B cell (primary cell): ENCODE measurements around the gene PNKP. TPM values are rescaled to one million over a fixed set of nuclear protein-coding genes. Genes with fewer than 3 reads are reported as not detected.

Source experiments
- ATAC-seq: fragments of 200-7000 bp; cut with Tn5 transposase; one replicate; pipeline ENCODE4 v1.10.0; 2021; ENCODE audit warnings: low read depth, mild to moderate bottlenecking, moderate number of reproducible peaks, moderate library complexity
- CTCF ChIA-PET: fragments of 350-600 bp; sonication (Branson Sonifier 250); formaldehyde crosslinking; loops from one replicate; lab custom pipeline; 2021; ENCODE audit warnings: antibody characterized with exemption, inconsistent platforms; lab: Charles Lee
- POLR2A ChIA-PET: fragments of 350-600 bp; sonication (Branson Sonifier 250); formaldehyde crosslinking; loops from one replicate; lab custom pipeline; 2021; ENCODE audit warnings: antibody characterized with exemption; lab: Charles Lee
- DNase-seq: peaks from one replicate; pipeline ENCODE4 v3.0.0; 2013
- H2AFZ ChIP-seq: 2 replicates; pipeline ENCODE4 v1.6.1; 2012; ENCODE audit warnings: mild to moderate bottlenecking, low read depth, low read length; ENCODE audit not compliant: insufficient read depth, poor library complexity, severe bottlenecking
- H3K27ac ChIP-seq, 2 donors: 1 replicate in 1 of 2; 2 replicates in 1 of 2; pipeline ENCODE4 v1.5.1; 2012 to 2013; ENCODE audit warnings: low read length in 2 of 2, mild to moderate bottlenecking in 2 of 2, moderate library complexity in 1 of 2
- H3K27me3 ChIP-seq, 4 experiments: fragments of 200-600 bp in 1 of 4; sonication (generic) in 1 of 4; replicated peaks in 1 of 4; 1 replicate in 2 of 4; 2 replicates in 2 of 4; pipeline versions ENCODE4 v1.6.1 to v1.7.0; 2013 to 2016; ENCODE audit warnings: low read length in 3 of 4, mild to moderate bottlenecking in 2 of 4, mixed read lengths in 1 of 4, moderate library complexity in 1 of 4; ENCODE audit not compliant: insufficient read depth in 4 of 4, control insufficient read depth in 3 of 4; ENCODE audit errors: control extremely low read depth in 1 of 4
- H3K36me3 ChIP-seq, 2 experiments: replicated peaks in 1 of 2; 1 replicate in 1 of 2; 2 replicates in 1 of 2; pipeline versions ENCODE4 v1.6.1 to v1.7.1; 2013; ENCODE audit warnings: low read length in 1 of 2; ENCODE audit not compliant: insufficient read depth in 2 of 2, control insufficient read depth in 1 of 2; ENCODE audit errors: control extremely low read depth in 1 of 2, extremely low read depth in 1 of 2
- H3K4me1 ChIP-seq, 2 donors: fragments of 200-600 bp in 1 of 2; sonication (generic) in 1 of 2; 1 replicate in 1 of 2; 2 replicates in 1 of 2; pipeline versions ENCODE4 v1.5.1 to v1.6.1; 2013 to 2017; ENCODE audit warnings: low read length in 2 of 2; ENCODE audit not compliant: control insufficient read depth in 2 of 2, insufficient read depth in 2 of 2
- H3K4me2 ChIP-seq: replicated peaks from 2 replicates; pipeline ENCODE3; 2012; ENCODE audit warnings: mild to moderate bottlenecking, low read depth, low read length; ENCODE audit not compliant: poor library complexity, severe bottlenecking
- H3K4me3 ChIP-seq, 5 experiments: fragments of 200-600 bp in 1 of 5; sonication (generic) in 1 of 5; 1 replicate in 3 of 5; 2 replicates in 2 of 5; pipeline versions ENCODE4 v1.5.1 to v1.7.0; 2011 to 2016; ENCODE audit warnings: low read length in 4 of 5, mild to moderate bottlenecking in 4 of 5, low read depth in 2 of 5, control low read depth in 1 of 5, moderate library complexity in 1 of 5; ENCODE audit not compliant: insufficient read depth in 1 of 5; ENCODE audit errors: control extremely low read depth in 1 of 5, extremely low read depth in 1 of 5
- H3K79me2 ChIP-seq: fragments of 200-600 bp; sonication (generic); one replicate; pipeline ENCODE4 v1.6.0; 2016; ENCODE audit warnings: low read length; ENCODE audit not compliant: control insufficient read depth, insufficient read depth
- H3K9ac ChIP-seq: fragments of 200-600 bp; sonication (generic); 2 replicates; pipeline ENCODE4 v1.6.1; 2017; ENCODE audit warnings: mild to moderate bottlenecking, low read length, moderate library complexity
- H3K9me3 ChIP-seq, 3 donors: one replicate each; pipeline versions ENCODE4 v1.6.1 to v1.7.1; 2013; ENCODE audit warnings: low read length in 2 of 3; ENCODE audit not compliant: control insufficient read depth in 2 of 3, insufficient read depth in 1 of 3; ENCODE audit errors: control extremely low read depth in 1 of 3
- H4K20me1 ChIP-seq: 2 replicates; pipeline ENCODE4 v1.6.0; 2012; ENCODE audit warnings: mild to moderate bottlenecking, low read length; ENCODE audit not compliant: insufficient read depth, control insufficient read depth, poor library complexity, severe bottlenecking
- H3K27ac Mint-ChIP-seq: one replicate; pipeline ENCODE4 v1.8.0; 2021; ENCODE audit warnings: mixed read lengths
- H3K27me3 Mint-ChIP-seq: one replicate; pipeline ENCODE4 v1.8.0; 2021; ENCODE audit warnings: mixed read lengths
- H3K4me1 Mint-ChIP-seq: one replicate; pipeline ENCODE4 v1.8.0; 2021; ENCODE audit warnings: mixed read lengths
- H3K4me3 Mint-ChIP-seq: one replicate; pipeline ENCODE4 v1.8.0; 2021; ENCODE audit warnings: mixed read lengths
- H3K9me3 Mint-ChIP-seq: one replicate; pipeline ENCODE4 v1.8.0; 2022; ENCODE audit warnings: mixed read lengths; ENCODE audit not compliant: insufficient read depth
- CTCF ChIP-seq: fragments of 200-600 bp; IDR thresholded peaks from one replicate; pipeline ENCODE4 v1.8.0; 2022; ENCODE audit warnings: antibody characterized with exemption, mild to moderate bottlenecking
- EZH2 ChIP-seq: IDR thresholded peaks from 2 replicates; pipeline ENCODE4 v1.6.1; 2012; ENCODE audit warnings: borderline replicate concordance, low read depth, mild to moderate bottlenecking, moderate library complexity, low read length; ENCODE audit not compliant: insufficient read depth, poor library complexity, severe bottlenecking
- WGBS: methylation state at CpG from one replicate; pipeline ENCODE4 v1.1.5; 2013; ENCODE audit warnings: missing lambda C conversion rate; ENCODE audit not compliant: insufficient coverage; 5-methylcytosine and 5-hydroxymethylcytosine counted together
- intact Hi-C: fragments of 100-400 bp; cut with micrococcal nuclease; formaldehyde crosslinking; loops from one replicate; pipeline ENCODE4 v1.10.0; 2022
- polyA plus RNA-seq: library from polyadenylated mRNA; depleted of rRNA; stranded (reverse); fragments of >200 nt; gene quantifications from 2 replicates; pipeline ENCODE4 v1.2.3, GENCODE V29; 2012
- total RNA-seq, 2 donors: library from RNA; stranded (reverse); fragments of 120-200 nt in 1 of 2; gene quantifications; 1 replicate in 1 of 2; 2 replicates in 1 of 2; pipeline versions ENCODE4 v1.2.3 to v1.2.4, GENCODE V29; 2013 to 2022

The PNKP gene
- total and polyA plus RNA-seq, 2 donors (not counting 1 experiment from before 2014, with no cell fraction given): 173 to 274 TPM

GRCh38 chr19:49817964-49818648 lies 49.3 kb downstream of the PNKP start, which contains the start of gene MED25:
TSS of gene MED25 (plus strand) at chr19:49818289. CDS start at chr19:49818342, 53 bp downstream.
- H3K79me2 ChIP-seq: peaks cover 46% of the 10 kb centered on the region
- Mint-ChIP-seq H3K4me1 (peaks cover 41% of the 10 kb centered on the region), H3K27me3 (no peaks in the 10 kb centered on the region), H3K4me3 (peak within 1 kb of the TSS; percentile 97), H3K27ac (peak within 1 kb of the TSS; percentile 98), H3K9me3 (no peaks in the 10 kb centered on the region)
- CTCF ChIA-PET: no interaction called here
- under 1% methylated on average over 47 of the region's 57 CpGs for WGBS
- H3K36me3 ChIP-seq: peaks cover under 1 to 12% of the 10 kb centered on the region in 2 experiments
- H3K9ac ChIP-seq: peak within 1 kb of the TSS; percentile 96
- H3K27ac ChIP-seq: peak within 1 kb of the TSS; percentile 89 to 98
- no peaks in the 10 kb centered on the region for H3K27me3 ChIP-seq
- H2AFZ ChIP-seq: peak within 1 kb of the TSS; percentile 84
- POLR2A ChIA-PET: interaction anchor here (0.9 to 2.4 kb wide), 4 partner anchors 25 to 59 kb away, joined by 3 to 9 read pairs (median 6); partner anchors contain the start of gene AKT1S1
- H3K4me1 ChIP-seq: peaks cover 13 to 29% of the 10 kb centered on the region in 2 donors
- intact Hi-C loops: loop anchor here (1.0 to 5.0 kb wide), 7 partner anchors 10 to 701 kb away; partner anchors contain the start of genes C19orf73, PPFIA3 and RRAS
- no peaks in the 10 kb centered on the region for H3K9me3 ChIP-seq
- ATAC-seq: peak; percentile 56
- peaks cover 34% of the 10 kb centered on the region for H4K20me1 ChIP-seq
- peak within 1 kb of the TSS; percentile 69 to 99 (median 94) for H3K4me3 ChIP-seq
- peak; percentile 98 for DNase-seq
- peak within 1 kb of the TSS; percentile 92 for H3K4me2 ChIP-seq
- peak; percentile 44 for TF ChIP-seq CTCF
- TF ChIP-seq EZH2: no peak

- H3K27me3 Mint-ChIP-seq: no peaks in the 10 kb centered on the region
- no peak for DNase-seq
- H3K9me3 Mint-ChIP-seq: no peaks in the 10 kb centered on the region
- no peak for ATAC-seq
- Histone ChIP-seq H3K4me1 (peaks cover 21 to 36% of the 10 kb centered on the region in 2 donors), H4K20me1 (peaks cover 29% of the 10 kb centered on the region), H3K27ac (peak overlapping the region; percentile 89 to 98), H3K79me2 (peaks cover 35% of the 10 kb centered on the region), H3K36me3 (peaks cover 0 to 8% of the 10 kb centered on the region in 2 experiments), H3K4me2 (peak overlapping the region; percentile 92), H3K9me3 (no peaks in the 10 kb centered on the region), H3K4me3 (no peak overlapping the region), H3K27me3 (no peaks in the 10 kb centered on the region), H2AFZ (no peak overlapping the region), H3K9ac (no peak overlapping the region)
- peaks cover 49% of the 10 kb centered on the region for H3K4me1 Mint-ChIP-seq
- intact Hi-C loops: loop anchor here (2.0 to 5.0 kb wide), 2 partner anchors 176 to 699 kb away; partner anchors contain the start of genes C19orf73, PPFIA3 and RRAS
- TF ChIP-seq EZH2: no peak
- TF ChIP-seq CTCF: no peak
- H3K27ac Mint-ChIP-seq: peak overlapping the region; percentile 98
- ChIA-PET CTCF (interaction anchor here (1.0 kb wide), 1 partner anchor 34 kb away, joined by 5 read pairs; the partner anchor contains the start of gene PTOV1), POLR2A (no interaction called here)
- H3K4me3 Mint-ChIP-seq: no peak overlapping the region
- WGBS: 87% methylated on average over 7 of the region's 14 CpGs
Measured at GRCh38 chr19:49816590-49816989, 50.8 kb downstream of the PNKP start.
